NB4 (cell line): ENCODE results near the gene OR8D4.
"Not testable (repeated sequence)": the region's sequence is repeated elsewhere in the genome, so short reads cannot be mapped to it uniquely, and the experiment has no call there.

Experiments used
- DNase-seq: peaks from one replicate; pipeline ENCODE4 v3.0.0; 2010; ENCODE audit warnings: low read depth
- H3K4me3 ChIP-seq: one replicate; pipeline ENCODE4 v1.5.1; 2011; ENCODE audit warnings: mild to moderate bottlenecking, low read depth, low read length, moderate library complexity
- CTCF ChIP-seq: IDR thresholded peaks from one replicate; pipeline ENCODE4 v1.5.1; 2012; ENCODE audit warnings: low read depth, low read length
- MAX ChIP-seq: IDR thresholded peaks from 2 replicates; pipeline ENCODE4 v1.6.1; 2011; ENCODE audit warnings: low read depth, low read length
- MYC ChIP-seq: IDR thresholded peaks from 2 replicates; pipeline ENCODE4 v1.6.1; 2011; ENCODE audit warnings: low read depth, low read length
- POLR2A ChIP-seq: IDR thresholded peaks from 2 replicates; pipeline ENCODE4 v1.6.1; 2011; ENCODE audit warnings: mild to moderate bottlenecking; ENCODE audit not compliant: insufficient read length; ENCODE audit errors: extremely low read depth

The OR8D4 gene

GRCh38 chr11:123901867-123902266 lies at the start of gene OR8D4:
OR8D4 (plus strand) TSS chr11:123902167; CDS start chr11:123906432, 4,265 bp downstream.
- no peak for TF ChIP-seq CTCF
- TF ChIP-seq MYC = no peak
- no peak for TF ChIP-seq POLR2A
- no peak for TF ChIP-seq MAX
- no peak for DNase-seq
- no peak within 1 kb of the TSS for H3K4me3 ChIP-seq

- H3K4me3 ChIP-seq = no peak overlapping the region
- TF ChIP-seq POLR2A (no peak), MYC (no peak), CTCF (no peak), MAX (no peak)
- no peak for DNase-seq
These were observed 49.6 kb upstream of the OR8D4 start for GRCh38 chr11:123852321-123852720.

GRCh38 chr11:123853038-123853437 lies 48.9 kb upstream of the OR8D4 start:
- DNase-seq = no peak
- no peak for TF ChIP-seq MAX
- no peak for TF ChIP-seq POLR2A
- TF ChIP-seq MYC = no peak
- no peak for TF ChIP-seq CTCF
- no peak overlapping the region for H3K4me3 ChIP-seq

GRCh38 chr11:123856444-123856843 lies 45.5 kb upstream of the OR8D4 start:
- H3K4me3 ChIP-seq = no peak overlapping the region
- DNase-seq = no peak
- no peak for TF ChIP-seq MYC
- no peak for TF ChIP-seq POLR2A
- no peak for TF ChIP-seq CTCF
- no peak for TF ChIP-seq MAX

- no peak for DNase-seq
- TF ChIP-seq MYC (no peak), POLR2A (no peak), MAX (no peak), CTCF (no peak)
- H3K4me3 ChIP-seq = no peak overlapping the region
These were observed 42.2 kb upstream of the OR8D4 start for GRCh38 chr11:123859731-123860130.

GRCh38 chr11:123865293-123865692 lies 36.7 kb upstream of the OR8D4 start:
- H3K4me3 ChIP-seq, DNase-seq: not testable (repeated sequence)

GRCh38 chr11:123867795-123868194 lies 34.2 kb upstream of the OR8D4 start:
- not testable (repeated sequence) for H3K4me3 ChIP-seq, DNase-seq
